HG03025 (cell line): ENCODE measurements around the gene PITPNM1.
"Not testable (repeated sequence)": the region's sequence is repeated elsewhere in the genome, so short reads cannot be mapped to it uniquely, and the experiment has no call there.

Experiments
- ATAC-seq: cut with Tn5 transposase; IDR thresholded peaks from one replicate; pipeline ENCODE4 v1.9.1; 2021; ENCODE audit warnings: mild to moderate bottlenecking, moderate library complexity; ENCODE audit not compliant: unreplicated experiment, low FRiP score

The PITPNM1 gene

DNA sequence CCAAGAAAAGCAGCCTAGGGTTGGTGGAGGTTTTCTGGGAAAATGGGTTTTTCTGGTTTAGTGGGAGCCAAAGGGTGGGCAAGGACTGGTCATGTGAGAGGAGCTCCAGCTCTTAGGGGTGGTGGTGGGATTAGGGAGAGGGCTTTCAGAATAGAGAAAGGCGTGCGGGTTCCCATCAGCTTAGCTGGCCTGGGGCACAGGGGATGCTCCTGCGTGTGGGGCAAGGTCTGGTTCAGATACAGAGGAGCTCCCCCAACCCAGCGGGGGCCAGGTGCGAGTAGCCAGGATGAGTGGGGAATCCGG, 36.8 kb downstream of the PITPNM1 start:
- ATAC-seq: no peak

DNA sequence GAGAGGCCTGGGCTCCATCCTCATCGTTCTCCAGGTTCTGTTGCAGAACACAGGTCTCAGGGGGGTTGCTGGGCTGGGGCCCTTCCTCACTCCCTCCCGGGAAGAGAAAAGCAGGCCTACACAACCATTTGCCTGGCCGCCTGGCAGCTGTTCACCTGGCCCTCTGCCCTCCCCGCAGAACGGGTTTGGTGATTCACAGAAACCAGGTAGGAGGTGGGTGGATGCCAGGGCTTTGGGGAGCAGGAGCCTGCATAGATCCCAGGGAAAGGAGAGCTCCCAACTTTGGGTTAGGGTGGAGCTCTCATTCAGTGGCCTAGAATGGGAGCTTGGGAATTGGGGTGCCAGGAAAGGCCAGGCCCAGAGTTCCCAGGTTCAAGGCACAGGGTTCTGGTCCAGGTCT, 37.1 kb downstream of the PITPNM1 start:
- no peak for ATAC-seq

DNA sequence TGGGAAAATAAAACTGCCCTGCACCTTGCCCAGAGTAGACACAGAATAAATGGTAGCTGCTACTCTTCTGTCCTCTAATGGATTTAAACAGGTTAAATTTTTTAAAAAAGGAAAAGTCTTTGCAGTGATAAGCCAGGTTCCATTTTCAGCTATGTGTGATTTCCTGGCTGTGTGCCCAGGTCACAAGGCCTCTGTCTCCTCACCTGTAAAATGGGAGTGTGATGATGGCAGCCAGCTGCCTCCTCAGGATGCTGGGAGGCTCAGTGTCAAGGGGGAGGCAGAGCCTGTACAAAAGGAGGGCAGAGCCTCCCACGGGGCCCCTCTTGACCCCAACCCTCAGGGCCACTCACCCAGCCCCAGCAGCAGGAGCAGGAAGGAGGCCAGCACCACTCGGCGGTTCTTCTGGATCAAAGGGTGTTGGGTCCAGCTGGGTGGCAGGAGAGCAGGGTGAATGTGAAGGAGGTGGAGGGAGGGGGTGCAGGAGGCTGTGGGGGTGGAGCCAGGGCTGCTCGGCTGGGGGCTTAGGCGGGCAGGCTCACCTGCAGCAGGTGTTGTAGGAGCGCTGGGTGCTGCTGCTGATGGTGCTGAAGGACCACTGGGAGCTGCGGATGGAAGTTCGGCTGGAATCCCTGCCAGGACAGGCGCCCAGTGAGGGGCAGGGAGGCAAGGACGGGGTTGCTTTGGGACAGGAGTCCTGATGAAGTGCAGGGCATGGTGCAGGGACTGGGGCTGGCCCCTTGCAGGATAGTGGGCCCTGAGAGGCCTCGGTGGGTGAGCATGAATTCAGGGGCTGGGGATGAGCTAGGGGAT, 38.0 kb downstream of the PITPNM1 start:
- ATAC-seq: no peak

DNA sequence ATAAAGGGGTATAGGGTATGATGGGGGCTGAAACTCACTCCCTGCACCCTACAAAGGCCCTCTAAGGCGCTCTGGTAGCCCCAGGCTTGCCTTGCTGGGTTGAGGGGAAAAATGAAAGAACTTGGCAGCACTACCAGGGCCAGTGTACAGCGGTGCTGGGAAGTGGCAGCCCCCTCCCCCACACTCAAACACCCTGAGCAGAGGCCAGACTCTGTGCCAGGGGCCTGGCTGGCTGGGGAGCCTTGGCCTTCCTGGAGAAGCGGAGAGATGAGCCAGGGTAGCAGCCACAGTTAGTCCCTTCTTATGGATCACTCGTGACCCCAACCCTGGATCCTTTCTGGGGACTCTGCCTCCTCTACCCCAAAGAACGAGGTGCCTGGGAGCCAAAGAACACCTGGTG, 38.8 kb downstream of the PITPNM1 start:
- no peak for ATAC-seq

DNA sequence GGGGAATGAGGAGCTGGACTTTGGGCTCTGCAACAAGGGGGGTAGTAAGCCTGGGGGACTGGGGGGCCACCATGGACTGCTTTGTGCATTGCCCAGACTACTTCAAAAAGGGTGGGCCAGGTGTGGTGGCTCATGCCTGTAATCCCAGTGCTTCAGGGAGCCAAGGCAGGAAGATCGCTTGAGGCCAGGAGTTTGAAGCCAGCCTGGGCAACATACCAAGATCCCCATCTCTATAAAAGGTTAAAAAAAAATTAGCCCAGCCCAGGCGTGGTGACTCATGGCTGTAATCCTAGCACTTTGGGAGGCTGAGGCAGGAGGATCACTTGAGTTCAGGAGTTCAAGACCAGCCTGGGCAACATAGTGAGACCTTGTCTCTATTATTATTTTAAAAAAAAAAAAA, 39.6 kb downstream of the PITPNM1 start:
- ATAC-seq: not testable (repeated sequence)

DNA sequence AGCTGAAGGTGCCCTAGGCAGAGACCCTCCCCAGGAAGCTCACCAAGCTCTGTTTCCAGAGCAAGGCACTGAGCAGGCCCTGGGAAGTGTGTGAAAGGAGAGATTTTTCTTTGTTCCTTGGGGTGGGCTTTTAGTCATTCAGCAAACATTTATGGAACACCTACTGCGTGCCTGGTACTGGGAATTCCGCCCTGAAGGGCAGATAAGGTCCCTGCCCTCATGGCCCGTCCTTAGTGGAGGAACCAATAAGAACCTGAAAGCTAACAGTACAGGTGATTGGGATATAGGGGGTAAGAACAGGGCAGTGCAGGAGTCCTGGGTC, 40.0 kb downstream of the PITPNM1 start:
- no peak for ATAC-seq

DNA sequence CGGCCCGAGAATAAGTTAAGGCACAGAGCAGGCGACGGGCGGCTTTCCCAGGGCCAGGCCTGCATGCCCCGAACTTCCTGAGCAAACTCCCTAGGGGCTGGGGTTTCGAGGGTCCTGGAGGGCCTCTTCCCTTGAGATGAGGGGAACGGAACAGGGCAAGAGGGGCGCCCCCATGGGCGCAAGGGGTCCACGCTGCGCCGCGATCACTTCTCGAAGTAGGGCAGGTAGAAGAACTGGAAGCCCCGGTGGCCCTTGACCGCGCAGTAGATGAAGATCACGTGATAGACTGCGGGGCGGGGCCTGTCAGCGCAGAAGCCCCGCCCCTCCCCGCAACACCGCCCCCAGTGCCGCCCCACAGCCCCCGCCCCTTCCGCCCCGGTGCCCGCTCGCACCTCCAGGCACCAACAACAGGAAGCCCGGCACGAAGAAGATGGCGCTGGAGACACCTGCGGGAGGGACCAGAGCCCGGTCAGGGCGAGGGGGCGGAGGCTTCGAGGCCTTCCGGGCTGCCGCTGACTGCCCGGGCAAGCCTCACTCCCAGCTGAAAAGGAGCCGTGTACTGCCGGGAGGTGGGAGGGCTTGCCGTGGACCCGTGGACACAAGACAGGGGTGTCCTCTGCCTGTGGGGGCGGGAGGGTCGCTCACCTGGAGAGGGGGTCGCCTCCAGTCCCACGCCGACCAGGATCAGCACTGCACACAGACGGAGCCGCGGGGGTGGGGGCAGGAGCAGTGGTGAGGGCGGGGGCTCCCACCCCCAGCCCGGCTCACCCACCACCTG, 40.6 kb downstream of the PITPNM1 start:
- ATAC-seq: peak; percentile 36

DNA sequence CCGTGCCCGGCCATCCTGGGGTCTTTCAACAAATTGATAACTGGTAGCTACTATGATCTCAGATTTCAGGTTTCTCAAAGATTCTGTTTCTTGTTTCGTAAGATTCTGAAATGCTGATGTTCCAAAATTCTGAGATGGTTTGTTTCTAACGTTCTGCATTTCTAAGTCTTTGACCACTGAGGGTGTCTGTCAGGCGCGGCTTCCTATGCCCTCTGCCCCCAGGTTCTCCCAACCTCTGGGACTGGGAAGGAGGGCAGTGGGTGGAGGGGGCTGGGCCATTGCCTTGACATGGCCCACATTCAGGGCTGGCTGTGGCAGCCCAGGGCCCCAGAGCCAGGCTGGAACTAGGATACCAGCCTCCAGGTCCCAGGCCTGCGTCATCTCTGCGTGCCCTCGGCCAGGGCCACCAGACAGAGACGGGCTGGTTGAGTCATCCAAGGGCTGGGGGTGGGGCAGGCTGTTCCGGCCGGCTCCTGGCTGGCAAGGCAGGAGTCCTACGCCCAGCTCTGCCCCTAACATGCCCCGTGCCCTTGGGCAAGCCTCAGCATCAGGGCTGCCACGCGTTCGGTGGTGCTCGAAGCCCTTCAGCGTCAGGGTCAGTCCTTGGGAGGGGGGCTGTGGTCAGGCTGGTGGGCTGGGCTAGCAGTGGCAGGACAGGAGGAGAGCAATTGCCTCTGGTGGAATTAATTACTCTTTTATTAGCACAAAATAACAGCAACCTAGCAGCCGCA, 41.3 kb downstream of the PITPNM1 start:
- no peak for ATAC-seq

DNA sequence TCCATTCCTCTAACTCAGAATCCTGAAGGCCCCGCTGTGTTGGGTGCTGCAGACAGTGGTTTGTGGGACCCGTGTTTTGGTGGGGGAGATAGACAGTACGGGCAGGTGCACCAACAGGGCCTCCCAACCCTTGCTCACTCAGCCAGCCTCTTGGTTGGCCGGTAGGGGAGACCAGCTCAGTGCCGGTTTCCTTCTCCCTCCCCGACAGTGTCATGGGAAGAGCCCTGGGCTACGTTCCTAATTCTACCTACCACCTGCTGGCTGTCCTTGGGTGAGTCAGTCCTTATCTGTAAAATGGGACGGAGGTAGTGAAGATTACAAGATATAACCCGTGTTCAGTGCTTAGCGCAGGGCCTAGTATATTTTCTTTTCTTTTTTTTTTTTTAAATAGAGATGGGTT, 42.0 kb downstream of the PITPNM1 start:
- no peak for ATAC-seq

DNA sequence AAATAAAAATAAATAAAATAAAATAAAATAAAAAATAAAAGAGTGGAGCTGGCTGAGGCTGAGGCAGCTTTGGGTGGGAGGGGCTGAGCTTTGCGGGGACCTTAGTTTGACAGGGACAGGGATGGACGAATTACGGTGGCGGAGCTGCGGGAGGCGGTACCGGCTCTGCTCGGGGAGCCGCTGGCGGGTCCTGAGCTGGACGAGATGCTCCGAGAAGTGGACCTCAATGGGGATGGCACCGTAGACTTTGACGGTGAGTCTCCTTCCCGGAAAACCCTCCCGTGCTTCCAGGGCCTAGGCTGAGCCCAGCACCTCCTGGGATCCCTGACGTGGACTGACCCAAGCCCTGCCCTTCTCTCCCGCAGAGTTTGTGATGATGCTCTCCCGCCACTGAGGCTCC, 46.9 kb downstream of the PITPNM1 start:
- no peak for ATAC-seq

DNA sequence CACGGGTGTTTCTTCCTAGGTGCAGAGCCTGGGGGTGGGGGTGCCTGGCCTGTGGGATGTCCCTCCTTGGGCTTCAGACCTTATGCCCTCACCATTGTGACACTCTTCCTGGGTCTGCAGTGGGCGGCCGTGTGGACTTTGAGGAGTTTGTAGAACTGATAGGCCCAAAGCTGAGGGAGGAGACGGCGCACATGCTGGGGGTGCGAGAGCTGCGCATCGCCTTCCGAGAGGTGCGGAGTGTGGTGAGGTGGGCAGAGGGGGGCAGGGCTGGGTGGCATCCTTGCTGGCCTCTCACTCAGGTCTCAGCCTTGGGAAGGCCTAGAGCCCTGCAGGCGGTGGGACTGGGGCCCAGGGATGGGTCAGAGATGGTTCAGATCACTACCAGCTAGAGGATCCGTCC, 47.7 kb downstream of the PITPNM1 start:
- no peak for ATAC-seq

DNA sequence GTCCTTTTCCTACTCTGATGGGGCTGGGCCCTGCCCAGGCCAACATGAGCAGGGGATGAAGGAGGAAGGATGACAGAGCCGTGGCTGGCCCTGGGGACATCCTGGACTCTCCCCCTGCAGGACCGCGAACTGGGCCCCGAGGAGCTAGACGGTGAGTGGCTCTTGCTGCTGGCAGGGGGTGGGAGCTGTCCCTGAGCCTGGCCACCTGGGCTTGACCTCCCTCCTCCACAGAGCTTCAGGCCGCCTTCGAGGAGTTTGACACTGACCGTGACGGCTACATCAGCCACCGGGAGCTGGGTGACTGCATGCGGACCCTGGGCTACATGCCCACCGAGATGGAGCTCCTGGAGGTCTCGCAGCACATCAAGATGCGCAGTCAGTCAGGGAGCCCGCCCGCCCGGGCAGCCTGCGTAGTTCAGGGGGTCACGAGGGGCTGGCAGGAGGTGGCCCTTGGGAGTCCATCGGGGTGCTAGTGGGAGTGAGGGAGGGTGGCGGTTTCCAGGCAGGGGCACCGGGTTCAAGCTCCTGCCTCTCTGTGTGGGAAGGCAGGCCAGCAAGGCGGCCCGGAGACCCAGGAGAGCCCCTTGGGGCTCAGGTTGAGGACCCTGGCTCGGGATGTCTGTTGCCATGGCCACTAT, 49.0 kb downstream of the PITPNM1 start:
- no peak for ATAC-seq

DNA sequence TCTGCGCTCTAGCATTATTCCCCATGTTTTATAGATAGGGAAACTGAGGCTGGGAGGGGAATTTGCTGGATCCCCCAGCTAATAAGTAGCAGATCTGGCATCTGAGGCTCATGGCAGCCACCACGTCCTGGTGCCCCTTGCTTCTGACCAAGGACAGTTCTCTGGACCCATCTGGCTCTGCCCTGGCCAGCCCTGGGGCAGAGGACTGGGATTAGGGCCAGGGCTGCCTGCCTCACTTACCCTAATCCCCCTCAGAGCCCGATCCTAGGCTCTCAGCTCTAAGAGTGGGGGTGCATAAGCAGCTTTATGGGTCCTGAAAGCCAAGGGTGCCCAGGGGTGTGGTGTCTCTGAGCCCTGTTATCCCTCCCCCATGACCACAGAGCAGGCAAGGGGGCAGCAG, 50.1 kb downstream of the PITPNM1 start, which contains the start of gene CABP4:
Gene CABP4, plus strand, starts transcription at position 301 of the 400 bp plus-strand sequence. Its CDS starts 70 bp downstream, at position 371.
- ATAC-seq: no peak

DNA sequence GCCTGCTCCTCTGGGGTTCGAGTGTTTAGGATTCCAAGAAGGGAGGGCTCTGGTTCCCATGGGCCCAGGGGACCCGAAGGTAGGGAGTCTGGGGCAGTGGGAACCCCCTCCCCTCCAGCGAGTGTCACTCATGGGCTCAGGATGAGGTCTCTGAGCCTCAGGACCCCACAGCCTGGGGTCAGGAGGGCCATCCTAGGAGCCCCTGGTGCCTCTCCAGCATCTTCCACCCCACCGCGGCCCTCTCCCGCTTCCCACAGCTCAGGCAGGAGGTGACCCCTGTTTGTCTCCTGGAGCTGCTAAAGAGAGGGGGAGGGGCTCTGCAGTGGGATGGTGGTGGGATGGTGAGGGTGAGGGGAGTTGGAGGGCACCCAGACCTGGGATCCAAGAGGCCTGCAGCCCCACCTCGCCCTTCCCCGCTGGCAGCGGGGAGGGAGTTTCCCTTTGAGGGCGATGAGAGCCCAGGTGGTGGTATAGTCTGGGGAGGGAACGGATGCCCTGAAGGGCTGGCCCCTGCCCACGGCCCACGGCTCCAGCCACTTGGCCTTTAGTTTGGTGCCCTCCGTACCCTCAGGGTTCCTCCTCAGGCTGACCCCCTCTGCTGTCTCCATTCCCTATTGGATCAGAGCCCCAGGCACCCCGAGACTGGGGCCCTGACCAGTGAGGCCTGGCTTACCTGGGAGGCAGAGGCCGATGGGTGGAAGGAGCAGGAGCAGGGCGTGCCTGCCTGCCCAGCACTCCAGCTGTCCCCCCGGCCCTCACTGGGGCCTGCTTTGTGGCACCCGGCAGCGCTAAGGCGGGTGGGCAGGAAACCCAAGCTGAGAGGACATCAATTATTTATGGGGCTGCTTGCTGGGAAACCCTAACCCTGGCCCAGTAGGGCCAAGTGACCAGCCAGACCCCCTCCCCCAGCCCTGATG, 51.1 kb downstream of the PITPNM1 start:
- no peak for ATAC-seq

DNA sequence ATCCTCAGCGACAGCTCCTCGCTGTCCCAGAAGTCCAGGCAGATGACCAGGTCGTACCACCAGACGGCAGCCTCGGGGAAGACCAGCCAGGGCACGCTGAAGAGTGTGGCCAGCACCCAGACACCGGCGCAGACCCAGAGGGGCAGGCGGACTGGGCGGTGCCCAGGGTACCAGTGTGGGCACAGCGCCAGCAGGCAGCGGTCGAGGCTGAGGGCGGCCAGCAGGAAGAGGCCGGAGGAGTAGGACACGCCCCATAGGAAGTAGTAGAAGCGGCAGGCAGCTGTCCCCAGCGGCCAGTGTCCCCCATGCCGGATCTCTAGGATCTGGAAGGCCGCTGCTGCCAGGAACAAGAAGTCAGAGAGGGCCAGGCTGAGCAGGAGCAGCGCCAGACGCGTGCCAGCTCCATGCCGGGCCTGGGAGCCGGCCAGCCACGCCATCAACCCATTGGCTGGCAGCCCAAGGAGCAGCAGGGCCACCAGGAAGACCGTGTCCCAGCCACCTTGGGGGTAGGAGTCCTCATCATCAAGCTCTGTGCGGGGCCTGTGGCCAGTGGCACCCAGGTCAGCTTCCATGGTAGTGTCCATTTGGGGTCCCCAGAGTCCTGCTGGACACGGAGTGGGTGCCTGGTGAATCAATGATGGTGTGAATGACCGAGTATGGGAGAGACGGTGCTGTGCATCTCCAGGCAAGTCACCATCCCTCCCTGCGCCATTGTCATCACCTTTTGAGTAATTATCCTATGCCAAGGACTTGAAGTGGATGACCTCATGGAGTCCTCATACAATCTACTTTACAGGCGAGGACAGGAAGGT, 52.8 kb downstream of the PITPNM1 start, which contains the start of gene GPR152:
Gene GPR152, minus strand, starts transcription at position 589 of the 812 bp plus-strand sequence. Its CDS starts 5 bp downstream, at position 584.
- no peak for ATAC-seq

DNA sequence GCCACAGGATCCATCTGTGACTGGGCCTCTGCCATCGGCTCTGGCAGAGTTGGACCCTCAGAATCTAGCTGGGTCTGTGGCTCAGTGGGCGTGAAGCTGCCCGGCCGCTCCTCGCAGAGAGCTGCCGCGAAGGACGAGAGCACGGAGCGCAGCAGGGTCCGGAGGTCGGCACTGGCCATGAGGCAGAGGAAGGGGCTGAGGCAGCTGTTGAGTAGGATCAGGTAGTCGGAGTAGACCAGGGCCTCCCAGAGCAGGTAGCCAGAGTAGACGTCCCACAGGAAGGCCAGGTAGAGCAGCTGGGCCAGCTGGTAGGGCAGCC, 53.5 kb downstream of the PITPNM1 start:
- ATAC-seq: no peak

DNA sequence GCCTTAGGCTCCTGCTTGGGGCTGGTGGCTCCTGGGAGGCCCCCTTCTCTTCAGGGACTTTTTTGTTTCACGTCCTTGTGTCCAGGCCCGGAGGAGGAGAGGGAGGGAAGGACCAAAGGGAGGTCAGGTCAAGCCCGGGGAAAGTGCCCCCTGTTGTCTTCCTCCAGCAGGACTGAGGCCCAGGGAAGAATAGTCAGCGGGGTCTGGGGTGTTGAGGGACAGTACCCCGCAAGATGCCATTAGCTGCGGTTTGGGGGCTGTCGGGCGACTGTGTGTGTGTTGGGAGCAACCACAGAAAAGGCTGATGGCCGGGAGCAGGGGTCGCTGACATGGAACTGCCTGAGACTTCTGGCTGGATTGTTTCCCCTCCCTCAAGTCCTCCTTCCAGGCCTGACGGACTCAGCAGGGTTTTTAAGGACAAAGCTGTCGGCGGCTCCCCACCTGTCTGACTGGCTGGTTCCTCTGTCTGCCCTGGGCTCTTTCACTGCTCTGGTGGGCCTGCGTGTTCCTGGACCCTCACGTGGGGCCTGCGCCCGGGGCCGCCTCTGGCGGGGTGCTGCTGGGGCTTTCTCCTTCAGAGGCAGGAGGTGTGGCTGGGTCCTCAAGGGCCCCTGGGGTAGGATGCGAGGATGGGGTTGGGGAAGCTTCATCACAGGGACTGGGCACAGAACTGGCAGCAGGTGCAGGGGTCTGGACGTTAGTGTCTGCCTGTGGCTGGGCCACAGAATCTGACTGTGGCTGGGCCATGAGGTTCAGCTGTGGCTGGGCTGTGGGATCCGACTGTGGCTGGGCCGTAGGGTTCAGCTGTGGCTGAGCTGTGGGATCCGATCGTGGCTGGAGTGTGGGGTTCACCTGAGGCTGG, 54.1 kb downstream of the PITPNM1 start:
- ATAC-seq: no peak

DNA sequence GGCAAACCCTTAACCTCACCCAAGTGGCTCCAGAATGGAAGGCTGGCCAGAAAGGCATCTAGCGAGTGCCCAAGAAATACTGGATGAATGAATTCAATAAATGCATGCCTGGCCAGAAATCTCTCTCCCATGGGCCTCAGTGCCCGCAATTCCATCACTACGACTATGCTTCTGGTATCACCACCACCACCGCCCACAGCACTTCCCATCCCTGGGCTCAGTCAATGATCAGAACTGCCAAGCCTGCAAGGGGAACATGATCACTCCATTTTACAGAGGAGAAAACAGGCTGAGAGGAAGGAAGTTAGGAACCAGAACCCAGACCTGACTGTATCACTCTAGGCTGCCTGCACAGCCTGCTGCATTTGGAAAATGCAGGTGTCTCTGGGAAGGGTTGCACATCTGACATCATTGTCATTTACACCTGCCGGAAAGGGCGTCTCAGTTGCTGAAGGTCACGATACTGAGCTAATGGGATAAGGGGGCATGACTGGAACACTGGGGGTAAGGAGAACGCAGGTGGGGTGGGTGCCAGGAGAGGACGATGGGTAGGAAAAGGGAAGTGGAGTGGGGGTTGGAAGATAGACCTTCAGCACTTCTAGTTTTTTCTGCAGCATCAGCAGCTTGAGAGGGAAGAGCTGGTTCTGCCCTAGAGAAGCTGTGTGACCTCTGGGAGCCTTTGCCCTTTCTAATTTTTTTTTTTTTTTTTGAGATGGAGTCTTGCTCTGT, 55.9 kb downstream of the PITPNM1 start:
- no peak for ATAC-seq
